Loucy (cell line): ENCODE measurements around the gene SULT1B1.

Experiments used
- H2AFZ ChIP-seq: fragments of 200-600 bp; sonication (generic); 2 replicates; pipeline ENCODE4 v1.6.0; 2016; ENCODE audit warnings: antibody characterized with exemption, mild to moderate bottlenecking, low read length, moderate library complexity
- H3F3A ChIP-seq: fragments of 200-600 bp; 2 replicates; pipeline ENCODE4 v1.6.0; 2016; ENCODE audit warnings: antibody characterized with exemption, low read depth, mild to moderate bottlenecking
- H3K27me3 ChIP-seq: fragments of 200-600 bp; sonication (generic); 2 replicates; pipeline ENCODE4 v1.6.1; 2014; ENCODE audit warnings: low read length, mild to moderate bottlenecking; ENCODE audit not compliant: insufficient read depth, poor library complexity, severe bottlenecking
- H3K36me3 ChIP-seq: fragments of 200-600 bp; sonication (generic); 2 replicates; pipeline ENCODE4 v1.6.1; 2016; ENCODE audit warnings: low read length; ENCODE audit not compliant: insufficient read depth
- H3K4me1 ChIP-seq: fragments of 200-600 bp; sonication (generic); 2 replicates; pipeline ENCODE4 v1.5.1; 2014; ENCODE audit warnings: low read length, mild to moderate bottlenecking; ENCODE audit not compliant: insufficient read depth, poor library complexity, severe bottlenecking
- H3K4me2 ChIP-seq: fragments of 200-600 bp; sonication (generic); 2 replicates; pipeline ENCODE4 v1.6.0; 2014; ENCODE audit warnings: antibody characterized with exemption, low read length, low read depth, mild to moderate bottlenecking; ENCODE audit not compliant: poor library complexity, severe bottlenecking
- H3K4me3 ChIP-seq: fragments of 200-600 bp; sonication (generic); 2 replicates; pipeline ENCODE4 v1.5.1; 2014; ENCODE audit warnings: low read length, mild to moderate bottlenecking, mixed read lengths; ENCODE audit not compliant: poor library complexity, severe bottlenecking
- H3K79me2 ChIP-seq: fragments of 200-600 bp; sonication (generic); 2 replicates; pipeline ENCODE4 v1.6.1; 2014; ENCODE audit warnings: low read length; ENCODE audit not compliant: insufficient read depth
- H3K9ac ChIP-seq: fragments of 200-600 bp; sonication (generic); 2 replicates; pipeline ENCODE4 v1.6.0; 2014; ENCODE audit warnings: mild to moderate bottlenecking, low read depth, low read length, moderate library complexity; ENCODE audit not compliant: poor library complexity, severe bottlenecking
- H3K9me2 ChIP-seq: fragments of 200-600 bp; sonication (generic); replicated peaks from 2 replicates; pipeline ENCODE4 v1.6.1; 2016; ENCODE audit warnings: low read depth, low read length, mixed read lengths
- H3K9me3 ChIP-seq: fragments of 200-600 bp; sonication (generic); 2 replicates; pipeline ENCODE4 v1.6.1; 2014; ENCODE audit warnings: mild to moderate bottlenecking, antibody characterized with exemption, low read length, low read depth; ENCODE audit not compliant: insufficient read depth
- H4K20me1 ChIP-seq: fragments of 200-600 bp; sonication (generic); 2 replicates; pipeline ENCODE4 v1.6.0; 2014; ENCODE audit warnings: antibody characterized with exemption, low read length, mild to moderate bottlenecking; ENCODE audit not compliant: insufficient read depth, poor library complexity, severe bottlenecking
- EZH2phosphoT487 ChIP-seq: fragments of 200-600 bp; IDR thresholded peaks from 2 replicates; pipeline ENCODE4 v1.6.1; 2018; ENCODE audit warnings: antibody characterized with exemption, mild to moderate bottlenecking, moderate library complexity, borderline replicate concordance
- TF ChIP-seq, protein P1 (sequence below): fragments of 200-600 bp; sonication (generic); conservative IDR thresholded peaks from 2 replicates; pipeline ENCODE4 v1.5.1; 2014; ENCODE audit warnings: mild to moderate bottlenecking, antibody characterized with exemption, low read length

Gene SULT1B1

DNA sequence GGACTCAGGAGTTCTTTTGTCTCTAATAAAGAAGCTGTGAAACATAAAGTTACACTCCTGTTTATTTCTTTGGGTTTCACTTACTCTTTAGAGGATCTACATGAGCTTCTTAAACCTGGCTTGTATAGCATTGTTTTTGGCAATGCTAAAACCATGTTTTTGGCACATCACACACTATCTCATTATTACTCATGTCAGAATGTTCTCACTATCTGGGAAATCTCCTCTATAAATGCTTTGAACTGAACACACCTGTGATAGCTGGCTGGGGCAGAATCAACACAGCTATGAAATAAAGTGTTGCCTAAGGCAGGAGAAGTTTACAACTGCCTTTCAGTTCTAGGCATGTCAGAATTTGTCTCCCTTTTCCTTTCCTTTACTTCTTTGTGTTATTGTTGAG, 52.6 kb downstream of the SULT1B1 start:
- Histone ChIP-seq H3F3A (no peaks in the 10 kb centered on the region), H3K9me3 (no peaks in the 10 kb centered on the region), H3K9me2 (no peaks in the 10 kb centered on the region), H3K27me3 (no peaks in the 10 kb centered on the region), H2AFZ (no peak overlapping the region), H3K79me2 (no peaks in the 10 kb centered on the region), H3K36me3 (no peaks in the 10 kb centered on the region), H3K9ac (no peak overlapping the region), H3K4me3 (no peak overlapping the region), H3K4me2 (no peak overlapping the region), H3K4me1 (no peaks in the 10 kb centered on the region), H4K20me1 (no peaks in the 10 kb centered on the region)
- no peak for TF ChIP-seq EZH2phosphoT487
- TF ChIP-seq, protein P1, sequence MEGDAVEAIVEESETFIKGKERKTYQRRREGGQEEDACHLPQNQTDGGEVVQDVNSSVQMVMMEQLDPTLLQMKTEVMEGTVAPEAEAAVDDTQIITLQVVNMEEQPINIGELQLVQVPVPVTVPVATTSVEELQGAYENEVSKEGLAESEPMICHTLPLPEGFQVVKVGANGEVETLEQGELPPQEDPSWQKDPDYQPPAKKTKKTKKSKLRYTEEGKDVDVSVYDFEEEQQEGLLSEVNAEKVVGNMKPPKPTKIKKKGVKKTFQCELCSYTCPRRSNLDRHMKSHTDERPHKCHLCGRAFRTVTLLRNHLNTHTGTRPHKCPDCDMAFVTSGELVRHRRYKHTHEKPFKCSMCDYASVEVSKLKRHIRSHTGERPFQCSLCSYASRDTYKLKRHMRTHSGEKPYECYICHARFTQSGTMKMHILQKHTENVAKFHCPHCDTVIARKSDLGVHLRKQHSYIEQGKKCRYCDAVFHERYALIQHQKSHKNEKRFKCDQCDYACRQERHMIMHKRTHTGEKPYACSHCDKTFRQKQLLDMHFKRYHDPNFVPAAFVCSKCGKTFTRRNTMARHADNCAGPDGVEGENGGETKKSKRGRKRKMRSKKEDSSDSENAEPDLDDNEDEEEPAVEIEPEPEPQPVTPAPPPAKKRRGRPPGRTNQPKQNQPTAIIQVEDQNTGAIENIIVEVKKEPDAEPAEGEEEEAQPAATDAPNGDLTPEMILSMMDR, result no peak

GRCh38 chr4:69702201-69702600, 58.2 kb downstream of the SULT1B1 start:
- H3K4me1 ChIP-seq, result no peaks in the 10 kb centered on the region
- no peaks in the 10 kb centered on the region for H3K79me2 ChIP-seq
- H3K9me3 ChIP-seq, result no peaks in the 10 kb centered on the region
- H3K36me3 ChIP-seq, result no peaks in the 10 kb centered on the region
- H3K4me3 ChIP-seq, result no peak overlapping the region
- no peaks in the 10 kb centered on the region for H3K27me3 ChIP-seq
- H3K4me2 ChIP-seq, result no peak overlapping the region
- H3K9me2 ChIP-seq, result no peaks in the 10 kb centered on the region
- no peak overlapping the region for H2AFZ ChIP-seq
- no peaks in the 10 kb centered on the region for H3F3A ChIP-seq
- TF ChIP-seq EZH2phosphoT487, result no peak
- TF ChIP-seq, protein P1, result no peak
- H4K20me1 ChIP-seq, result no peaks in the 10 kb centered on the region
- H3K9ac ChIP-seq, result no peak overlapping the region

DNA sequence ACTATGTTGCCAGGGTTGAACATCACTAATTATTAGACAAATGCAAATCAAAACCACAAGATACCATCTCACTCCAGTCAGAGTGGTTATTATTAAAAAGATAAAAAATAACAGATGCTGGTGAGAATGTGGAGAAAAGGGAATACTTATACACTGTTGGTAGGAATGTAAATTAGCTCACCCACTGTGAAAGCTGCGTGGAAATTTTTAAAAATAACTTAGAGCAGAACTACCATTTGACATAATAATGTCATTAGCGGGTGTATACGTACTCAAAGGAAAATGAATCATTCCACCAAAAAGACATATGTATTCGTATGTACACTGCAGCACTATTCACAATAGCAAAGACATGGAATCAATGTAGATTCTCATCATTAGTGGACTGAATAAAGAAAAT, 58.7 kb downstream of the SULT1B1 start:
- H3F3A ChIP-seq, result no peaks in the 10 kb centered on the region
- no peaks in the 10 kb centered on the region for H3K79me2 ChIP-seq
- no peaks in the 10 kb centered on the region for H3K27me3 ChIP-seq
- H3K4me2 ChIP-seq, result no peak overlapping the region
- H3K9me3 ChIP-seq, result no peaks in the 10 kb centered on the region
- H3K4me1 ChIP-seq, result no peaks in the 10 kb centered on the region
- no peak overlapping the region for H3K9ac ChIP-seq
- no peaks in the 10 kb centered on the region for H3K9me2 ChIP-seq
- H2AFZ ChIP-seq, result no peak overlapping the region
- no peaks in the 10 kb centered on the region for H3K36me3 ChIP-seq
- no peak overlapping the region for H3K4me3 ChIP-seq
- H4K20me1 ChIP-seq, result no peaks in the 10 kb centered on the region
- TF ChIP-seq EZH2phosphoT487, result no peak
- TF ChIP-seq, protein P1, result no peak
